Measurements from ENCODE around the gene COTL1. TPM values are rescaled to one million over a fixed set of nuclear protein-coding genes. Genes with fewer than 3 reads are reported as not detected.

Gene COTL1
- total RNA-seq, 4 donors from 2014 or later = 55.3 to 95.1 (median 78.4) TPM

DNA sequence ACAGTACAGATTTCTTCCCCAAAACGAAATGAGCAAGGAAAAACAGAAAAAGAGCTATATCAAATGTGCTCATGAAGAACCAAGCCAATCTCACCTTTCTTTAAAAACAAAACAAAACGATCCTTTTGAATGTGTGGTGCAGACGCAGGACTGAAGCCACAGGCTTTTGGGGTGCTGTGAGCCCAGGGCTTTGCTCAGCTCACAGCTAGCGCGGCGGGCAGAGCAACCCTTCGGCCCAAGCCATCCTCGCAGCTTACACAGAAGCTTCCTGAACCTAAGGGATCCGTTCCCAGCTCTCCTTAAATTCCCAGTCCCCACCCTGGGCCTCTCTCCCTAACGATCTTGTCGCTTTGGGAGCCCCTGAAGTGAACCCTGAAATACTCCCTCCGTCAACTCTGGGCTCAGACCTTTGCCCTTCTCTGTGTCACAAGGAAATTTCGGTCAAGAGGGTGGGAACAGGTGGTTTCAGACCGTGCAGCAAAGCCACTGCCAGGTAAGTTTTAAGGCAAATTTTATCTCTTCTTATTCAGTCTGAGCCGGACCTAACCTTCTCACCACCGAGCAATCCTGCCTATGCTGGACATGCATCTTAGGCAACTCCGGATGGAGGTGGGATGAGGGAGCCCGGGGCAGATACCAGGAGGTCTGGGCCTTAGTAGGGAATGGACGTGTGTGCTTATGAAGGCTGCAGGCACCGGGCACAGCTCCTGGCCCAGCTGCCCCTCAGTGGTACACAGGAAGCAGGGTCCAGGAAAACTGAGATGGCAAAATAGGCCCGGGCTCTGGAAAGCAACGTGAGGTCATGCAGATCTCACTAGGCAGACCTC is 52.0 kb downstream of the COTL1 start:
- DNase-seq (ENCODE audit: low spot score) (no peak), ATAC-seq (ENCODE audit: low FRiP score) (no peak)
- TF ChIP-seq, protein P1, sequence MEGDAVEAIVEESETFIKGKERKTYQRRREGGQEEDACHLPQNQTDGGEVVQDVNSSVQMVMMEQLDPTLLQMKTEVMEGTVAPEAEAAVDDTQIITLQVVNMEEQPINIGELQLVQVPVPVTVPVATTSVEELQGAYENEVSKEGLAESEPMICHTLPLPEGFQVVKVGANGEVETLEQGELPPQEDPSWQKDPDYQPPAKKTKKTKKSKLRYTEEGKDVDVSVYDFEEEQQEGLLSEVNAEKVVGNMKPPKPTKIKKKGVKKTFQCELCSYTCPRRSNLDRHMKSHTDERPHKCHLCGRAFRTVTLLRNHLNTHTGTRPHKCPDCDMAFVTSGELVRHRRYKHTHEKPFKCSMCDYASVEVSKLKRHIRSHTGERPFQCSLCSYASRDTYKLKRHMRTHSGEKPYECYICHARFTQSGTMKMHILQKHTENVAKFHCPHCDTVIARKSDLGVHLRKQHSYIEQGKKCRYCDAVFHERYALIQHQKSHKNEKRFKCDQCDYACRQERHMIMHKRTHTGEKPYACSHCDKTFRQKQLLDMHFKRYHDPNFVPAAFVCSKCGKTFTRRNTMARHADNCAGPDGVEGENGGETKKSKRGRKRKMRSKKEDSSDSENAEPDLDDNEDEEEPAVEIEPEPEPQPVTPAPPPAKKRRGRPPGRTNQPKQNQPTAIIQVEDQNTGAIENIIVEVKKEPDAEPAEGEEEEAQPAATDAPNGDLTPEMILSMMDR (IDR thresholded peaks at IDR 0.05) = no peak

DNA sequence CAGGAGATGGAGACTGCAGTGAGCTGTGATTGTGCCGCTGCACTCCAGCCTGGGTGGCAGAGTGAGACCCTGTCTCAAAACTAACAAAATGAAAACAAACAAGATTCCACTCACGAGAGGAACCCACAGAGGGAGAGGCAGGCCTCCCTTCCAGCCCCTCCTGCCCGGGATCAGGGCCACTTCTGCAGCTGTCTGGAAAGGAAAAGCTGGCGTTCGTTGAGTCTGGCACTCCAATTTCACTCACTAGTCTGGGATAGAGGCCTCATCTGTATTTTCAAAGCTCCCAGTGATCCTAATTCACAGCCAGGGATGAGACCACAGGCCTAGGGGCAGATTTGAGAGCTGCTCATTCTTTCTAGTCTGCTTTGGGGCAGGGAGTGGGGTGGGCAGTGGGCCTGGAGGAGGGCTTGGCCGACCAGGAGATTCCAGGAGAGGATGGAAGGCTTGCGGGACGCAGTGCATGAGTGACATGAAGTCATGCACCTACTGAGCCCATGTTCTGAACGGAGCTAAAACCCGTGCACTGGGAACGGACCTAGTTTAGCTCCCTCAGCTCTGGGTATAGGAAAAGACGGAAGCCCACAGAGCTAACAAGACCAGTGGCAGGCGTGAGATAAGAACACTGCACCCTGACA is 54.0 kb downstream of the COTL1 start:
- no peak for ATAC-seq (ENCODE audit: low FRiP score)
- TF ChIP-seq, protein P1 (IDR thresholded peaks at IDR 0.05) = no peak
- no peak for DNase-seq (ENCODE audit: low spot score)

DNA sequence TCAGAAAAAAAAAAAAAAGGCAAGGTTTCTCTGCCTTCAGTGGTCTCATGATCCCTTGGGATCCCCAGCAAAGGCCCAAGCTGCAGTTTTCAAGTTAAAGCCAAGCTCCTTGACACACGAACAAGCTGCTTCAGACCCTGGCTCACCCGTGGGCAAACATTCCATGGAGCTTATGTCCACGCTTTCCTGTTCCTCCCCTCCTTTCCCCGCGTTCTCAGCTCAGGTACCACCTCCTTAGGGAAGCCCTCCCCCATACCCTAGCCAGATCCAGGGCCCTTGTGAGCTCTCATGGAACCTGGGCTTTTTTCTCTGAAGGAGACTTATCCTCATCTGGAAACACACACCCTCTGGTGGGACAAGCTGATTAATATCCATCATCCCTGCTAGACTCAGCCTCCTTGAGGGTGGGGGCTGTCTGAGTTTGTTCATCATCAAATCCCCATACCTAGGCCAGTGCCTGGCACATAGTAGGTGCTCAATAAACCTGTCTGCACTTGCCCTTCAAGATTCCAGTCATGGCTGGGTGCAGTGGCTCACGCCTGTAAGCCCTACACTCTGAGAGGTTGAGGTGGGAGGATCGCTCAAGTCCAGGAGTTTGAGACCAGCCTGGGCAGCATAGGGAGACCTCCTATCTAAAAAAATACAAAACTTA is 54.7 kb downstream of the COTL1 start:
- ATAC-seq (ENCODE audit: low FRiP score) = no peak
- DNase-seq (ENCODE audit: low spot score) = no peak
- TF ChIP-seq, protein P1 (IDR thresholded peaks at IDR 0.05) = no peak

DNA sequence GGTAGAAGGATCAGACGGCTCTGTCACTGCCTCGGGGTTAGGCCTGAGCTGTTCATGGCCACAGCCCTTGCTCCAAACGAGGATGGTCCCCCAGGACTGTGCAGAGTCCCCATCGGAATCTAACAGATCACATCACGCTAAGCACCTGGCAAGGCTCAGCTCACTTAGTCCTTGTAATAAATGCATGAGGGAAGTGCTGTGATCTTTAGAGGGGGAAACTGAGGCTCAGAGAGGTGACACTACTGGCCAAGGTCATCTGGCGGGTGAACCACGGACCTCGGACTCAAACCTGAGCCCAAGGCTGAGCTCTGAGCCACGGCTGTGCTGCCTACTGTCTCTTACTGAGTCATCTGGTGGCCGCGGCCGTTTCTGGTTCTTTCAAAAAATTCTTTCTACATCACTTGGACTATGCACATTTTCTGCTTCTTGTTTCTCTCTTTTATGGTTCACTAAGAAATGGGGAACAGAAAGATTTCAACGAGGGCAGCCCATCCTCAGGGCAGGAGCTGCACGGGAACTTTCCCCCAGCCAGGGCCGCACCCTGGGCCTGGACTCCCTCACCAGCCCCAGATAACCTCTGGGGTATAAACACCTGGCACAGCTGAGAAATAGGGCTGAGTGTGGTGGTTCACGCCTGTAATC is 55.6 kb downstream of the COTL1 start:
- TF ChIP-seq, protein P1 (IDR thresholded peaks at IDR 0.05) = no peak
- no peak for DNase-seq (ENCODE audit: low spot score)
- no peak for ATAC-seq (ENCODE audit: low FRiP score)

DNA sequence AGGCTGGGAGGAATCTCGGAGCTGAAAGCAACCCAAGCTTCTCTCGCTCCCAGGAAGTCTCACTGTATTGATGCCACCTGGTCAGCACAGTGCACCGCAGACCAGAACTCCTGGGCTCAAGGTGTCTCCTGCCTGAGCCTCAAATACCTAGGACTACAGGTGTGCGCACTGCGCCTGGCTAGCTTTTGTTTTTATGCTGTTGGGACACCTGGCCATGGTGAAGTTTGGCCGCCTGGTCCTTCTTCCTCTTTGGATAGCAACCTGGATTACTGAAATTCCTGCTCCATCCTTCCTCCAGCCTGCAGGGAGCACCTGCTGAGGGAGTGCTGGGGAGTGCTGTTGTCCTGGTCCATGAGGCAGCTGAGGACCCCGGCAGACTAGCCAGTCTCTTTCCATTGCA is 56.6 kb downstream of the COTL1 start:
- TF ChIP-seq, protein P1 (IDR thresholded peaks at IDR 0.05) = no peak
- DNase-seq (ENCODE audit: low spot score) (no peak), ATAC-seq (ENCODE audit: low FRiP score) (no peak)

DNA sequence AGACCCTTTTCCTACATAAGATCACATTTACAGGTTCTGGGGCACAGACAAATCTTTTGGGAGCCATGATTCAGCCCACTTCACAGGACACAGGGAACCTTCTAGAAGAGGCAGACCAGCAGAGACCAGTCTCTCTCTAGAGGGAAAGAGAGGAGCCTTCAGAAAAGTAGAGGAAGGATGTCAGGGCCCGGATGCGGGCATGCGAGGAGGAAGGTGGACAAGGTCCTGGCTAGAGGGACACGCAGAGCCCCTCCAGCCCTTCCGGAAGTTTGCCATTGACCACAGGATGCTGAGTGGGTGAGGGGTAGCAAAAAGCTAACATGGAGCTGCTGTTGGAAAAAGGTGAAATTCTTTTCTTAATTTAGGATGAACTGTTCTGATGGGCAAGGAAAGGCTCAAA is 57.6 kb downstream of the COTL1 start:
- no peak for DNase-seq (ENCODE audit: low spot score)
- TF ChIP-seq, protein P1 (IDR thresholded peaks at IDR 0.05) = no peak
- no peak for ATAC-seq (ENCODE audit: low FRiP score)
